ENCODE measurements around the gene TRIM34. TPM values are rescaled to one million over a fixed set of nuclear protein-coding genes. Genes with fewer than 3 reads are reported as not detected.

The TRIM34 gene
- total and polyA plus RNA-seq, 2 of the 4 experiments (the other 2 are of a cell fraction): 6.1 to 8.6 TPM

DNA sequence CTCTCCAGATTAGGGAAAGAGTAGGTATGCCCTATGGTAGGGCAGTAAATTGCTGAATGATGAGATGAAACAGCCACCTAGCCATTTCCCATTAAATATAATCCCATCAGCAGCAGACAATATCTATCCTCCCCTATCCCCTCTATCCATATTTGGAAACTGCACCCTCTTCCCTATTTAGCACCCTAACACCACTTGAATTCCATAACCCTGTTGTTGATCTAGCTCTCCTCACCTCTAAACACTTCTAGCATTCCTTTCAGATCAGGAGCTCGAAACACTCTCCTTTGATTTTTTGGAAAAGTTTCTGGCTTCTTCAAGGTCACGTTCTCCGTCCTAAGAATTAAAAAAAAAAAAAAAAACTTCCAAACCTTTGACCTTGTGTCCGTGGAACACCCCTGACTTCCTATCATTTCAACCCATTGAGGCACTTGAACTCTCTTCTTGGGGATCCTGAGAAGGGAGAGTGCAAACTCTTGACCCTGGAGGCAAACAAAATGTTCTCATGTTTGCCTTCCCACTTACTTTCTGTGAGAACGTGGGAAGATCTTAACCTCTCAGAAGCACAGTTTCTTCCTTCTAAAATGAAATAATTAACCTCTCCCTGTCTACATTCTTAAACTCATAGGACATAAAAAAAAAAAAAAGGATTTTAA is 41.1 kb downstream of the TRIM34 start:
- no peak overlapping the region for H2BK5ac ChIP-seq (ENCODE audit: low read depth, low read length, poor library complexity, severe bottlenecking)
- no CpG with 5 or more reads among the region's 5 CpGs for WGBS, 2 experiments (ENCODE audit: extremely low coverage in 2 of 2, insufficient read length in 1 of 2)
- H4K91ac ChIP-seq (ENCODE audit: insufficient read depth, low read depth, low read length): no peak overlapping the region
- H4K20me1 ChIP-seq (ENCODE audit: insufficient read depth, low read length): no peaks in the 10 kb centered on the region
- H4K8ac ChIP-seq (ENCODE audit: low read depth in 2 of 2, low read length in 2 of 2): no peak overlapping the region
- no peak overlapping the region for H2AK9ac ChIP-seq (replicated peaks; ENCODE audit: low read depth, low read length, poor library complexity)
- no peak overlapping the region for H2BK20ac ChIP-seq (ENCODE audit: low read depth, low read length)
- H3K27me3 ChIP-seq (ENCODE audit: control insufficient read depth, insufficient read depth, low read length): no peaks in the 10 kb centered on the region
- no peak overlapping the region for H3K23ac ChIP-seq (ENCODE audit: low read depth, low read length)
- no peak overlapping the region for H3K18ac ChIP-seq (ENCODE audit: low read depth, low read length)
- no TSS peak for BruUV-seq (replicated peaks)
- H3K9me1 ChIP-seq (ENCODE audit: insufficient read depth, low read length): no peaks in the 10 kb centered on the region
- ChIA-PET POLR2A (ENCODE audit: unreplicated experiment) (no interaction called here), CTCF (interaction anchor here (1.0 kb wide), 1 partner anchor 62 kb away, joined by 3 read pairs; no protein-coding TSS in a partner anchor)
- in situ Hi-C loops (cut with MboI; ENCODE audit: low sequenced_read_pairs) (no loop called here), intact Hi-C loops (cut with micrococcal nuclease) (no loop called here), dilution Hi-C loops (cut with HindIII; ENCODE audit: low sequenced_read_pairs, unreplicated experiment) (no loop called here)
- no peak overlapping the region for H4K5ac ChIP-seq (ENCODE audit: low read depth, low read length)
- H3K27ac ChIP-seq (ENCODE audit: insufficient read depth, low read length): no peak overlapping the region
- H2AFZ ChIP-seq (replicated peaks; ENCODE audit: low read length, poor library complexity): no peak overlapping the region
- ATAC-seq (ENCODE audit: low read depth) (no peak), DNase-seq (no peak)
- H2BK120ac ChIP-seq (ENCODE audit: low read depth, low read length): no peak overlapping the region
- no peak overlapping the region for H3K4me3 ChIP-seq (ENCODE audit: insufficient read depth, low read depth, low read length)
- H3K4me2 ChIP-seq (ENCODE audit: low read depth, low read length): no peak overlapping the region
- H3K4me1 ChIP-seq (ENCODE audit: control insufficient read depth, insufficient read depth, low read length): no peaks in the 10 kb centered on the region; the same call in 1 of the 2 replicates
- H2AK5ac ChIP-seq (ENCODE audit: low read depth, low read length): no peak overlapping the region
- no peak overlapping the region for H3K56ac ChIP-seq (ENCODE audit: extremely low read depth, insufficient read depth, low read length)
- H3K79me1 ChIP-seq (ENCODE audit: low read depth in 1 of 2, low read length in 2 of 2): peaks cover 5 to 7% of the 10 kb centered on the region in 2 experiments
- H3K9me3 ChIP-seq (ENCODE audit: control insufficient read depth, insufficient read depth, low read length): no peaks in the 10 kb centered on the region
- no peak for TF ChIP-seq RAD21 (IDR thresholded peaks at IDR 0.05; ENCODE audit: low read length)
- no peak for TF ChIP-seq CHD1 (IDR thresholded peaks at IDR 0.05; ENCODE audit: low read depth, low read length)
- TF ChIP-seq CTCF (conservative IDR thresholded peaks at IDR 0.05; ENCODE audit: low read depth, low read length): no peak
- no peak for TF ChIP-seq RCOR1 (IDR thresholded peaks at IDR 0.05; ENCODE audit: insufficient replicate concordance, low read length)
- TF ChIP-seq CEBPB (IDR thresholded peaks at IDR 0.05; ENCODE audit: low read depth, low read length): no peak
- no peak overlapping the region for H2BK15ac ChIP-seq (ENCODE audit: low read depth, low read length)
- H3K9ac ChIP-seq (ENCODE audit: low read depth, low read length): no peak overlapping the region
- H3K14ac ChIP-seq (replicated peaks; ENCODE audit: low read depth, low read length): no peak overlapping the region
- H3K4ac ChIP-seq (ENCODE audit: low read depth, low read length): no peak overlapping the region
- H3K36me3 ChIP-seq (ENCODE audit: control insufficient read depth, insufficient read depth, low read length): peaks cover 26% of the 10 kb centered on the region
